Measurements from ENCODE around the gene WNT7B.

The WNT7B gene

DNA sequence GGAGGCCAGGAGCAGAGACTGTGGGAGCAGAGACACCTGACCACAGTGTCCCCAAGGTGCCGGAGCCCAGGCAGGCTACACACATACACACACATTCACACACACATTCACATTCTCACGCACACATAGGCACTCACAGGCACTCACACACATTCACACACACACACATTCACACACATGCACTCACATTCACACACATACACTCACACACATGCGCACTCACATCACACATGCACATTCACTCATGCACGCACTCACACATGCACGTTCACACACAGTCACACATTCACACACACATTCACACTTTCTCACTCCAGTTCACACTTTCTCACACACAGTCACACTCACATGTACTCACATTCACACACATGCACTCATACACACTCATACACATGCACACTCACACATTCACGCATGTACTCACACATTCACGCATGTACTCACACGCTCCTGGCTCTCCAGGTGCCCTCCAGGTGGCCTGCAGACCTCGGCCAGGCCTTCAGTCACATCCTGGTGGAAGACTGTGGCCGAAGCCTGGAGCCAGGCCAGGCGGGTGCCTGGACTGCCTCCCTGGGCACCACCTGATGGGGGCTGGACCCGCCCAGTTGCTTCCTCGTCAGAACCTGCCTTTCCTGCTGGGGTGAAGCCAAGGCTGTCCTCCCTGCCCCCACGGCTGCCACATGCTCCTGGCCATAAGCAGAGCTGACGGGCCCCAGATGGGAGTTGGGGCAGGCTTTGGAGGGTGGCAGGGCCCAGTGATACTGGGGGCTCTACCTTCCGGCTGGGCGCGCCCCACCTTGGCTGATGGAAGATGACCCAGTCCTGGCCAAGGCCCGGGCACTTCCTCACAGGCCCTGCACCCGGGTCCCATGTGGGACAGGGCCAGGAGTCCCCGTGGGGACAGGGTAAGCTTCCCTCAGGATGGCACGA is 89.5 kb downstream of the WNT7B start:
- DNase-seq (ENCODE audit: low spot score): no peak

DNA sequence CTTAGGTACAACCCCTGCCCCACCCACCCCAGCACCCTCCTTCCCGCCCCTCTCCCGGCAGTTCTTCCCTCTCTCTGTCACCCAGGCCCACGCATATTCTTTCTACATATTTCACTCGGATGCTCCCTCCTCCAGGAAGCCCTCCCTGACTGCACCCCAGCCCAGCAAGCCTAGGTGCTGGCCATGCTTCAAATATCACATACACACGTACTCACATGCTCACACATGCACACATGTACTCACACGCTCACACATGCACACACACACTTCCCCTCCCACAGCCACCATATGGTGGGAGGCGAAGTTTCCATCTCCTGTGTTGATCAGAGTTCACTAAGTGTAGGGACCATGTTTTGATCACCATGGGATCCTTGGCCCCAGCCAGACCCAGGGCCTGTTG is 90.4 kb downstream of the WNT7B start:
- DNase-seq (ENCODE audit: low spot score): no peak

DNA sequence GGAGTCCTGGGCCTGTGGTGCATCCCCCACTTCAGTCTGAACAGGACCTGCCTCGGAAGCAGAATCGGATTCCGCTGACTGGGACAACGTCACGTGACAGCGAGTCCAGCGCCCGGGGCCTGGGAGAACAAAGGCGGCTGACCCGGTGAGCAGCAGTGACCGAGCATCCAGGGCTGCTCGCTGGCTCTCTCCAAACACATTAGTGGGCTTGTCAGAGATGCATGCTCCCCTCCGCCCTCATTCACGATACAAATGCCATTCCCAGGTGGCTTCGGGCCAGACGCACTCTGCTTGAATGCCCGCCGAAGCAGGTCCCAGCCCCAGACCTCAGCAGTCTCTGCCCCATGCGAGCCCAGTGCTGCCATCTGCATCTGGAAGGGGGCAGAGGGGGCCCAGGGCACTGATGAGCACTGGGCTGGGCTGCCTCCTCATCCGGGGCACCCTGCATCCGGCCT is 91.0 kb downstream of the WNT7B start:
- DNase-seq (ENCODE audit: low spot score): no peak

DNA sequence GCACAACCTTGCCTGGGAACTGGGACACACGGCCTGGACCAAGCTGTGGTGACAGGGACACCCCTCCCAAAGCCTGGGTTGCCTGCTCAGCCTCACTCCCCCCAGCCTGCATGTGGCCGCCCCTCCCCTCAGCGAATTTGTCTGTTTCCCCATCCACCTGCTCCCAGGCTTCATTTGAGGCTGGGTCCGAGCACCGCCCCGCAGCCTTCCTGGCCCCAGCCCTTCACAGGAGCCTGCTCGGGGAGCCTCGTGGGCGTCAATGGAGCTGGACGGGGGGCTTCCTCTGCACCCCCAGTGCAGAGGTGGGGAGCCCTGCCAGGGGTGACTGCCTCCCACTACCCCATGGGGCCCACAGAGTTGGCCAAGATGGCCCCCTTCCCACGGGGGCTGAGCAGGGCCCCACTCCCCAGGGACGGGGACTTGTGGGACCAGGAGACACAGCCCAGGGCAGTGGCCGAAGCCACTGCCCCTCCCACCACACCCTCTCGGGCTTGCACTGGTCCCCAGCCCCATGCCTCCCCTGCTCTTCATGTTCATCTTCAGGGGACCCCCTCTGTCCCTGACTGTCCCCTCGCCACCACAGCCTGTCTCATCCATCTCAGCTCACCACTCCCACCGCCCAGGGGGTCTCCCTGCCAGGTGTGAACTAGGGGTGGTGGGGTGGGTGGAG is 91.7 kb downstream of the WNT7B start:
- no peak for DNase-seq (ENCODE audit: low spot score)

DNA sequence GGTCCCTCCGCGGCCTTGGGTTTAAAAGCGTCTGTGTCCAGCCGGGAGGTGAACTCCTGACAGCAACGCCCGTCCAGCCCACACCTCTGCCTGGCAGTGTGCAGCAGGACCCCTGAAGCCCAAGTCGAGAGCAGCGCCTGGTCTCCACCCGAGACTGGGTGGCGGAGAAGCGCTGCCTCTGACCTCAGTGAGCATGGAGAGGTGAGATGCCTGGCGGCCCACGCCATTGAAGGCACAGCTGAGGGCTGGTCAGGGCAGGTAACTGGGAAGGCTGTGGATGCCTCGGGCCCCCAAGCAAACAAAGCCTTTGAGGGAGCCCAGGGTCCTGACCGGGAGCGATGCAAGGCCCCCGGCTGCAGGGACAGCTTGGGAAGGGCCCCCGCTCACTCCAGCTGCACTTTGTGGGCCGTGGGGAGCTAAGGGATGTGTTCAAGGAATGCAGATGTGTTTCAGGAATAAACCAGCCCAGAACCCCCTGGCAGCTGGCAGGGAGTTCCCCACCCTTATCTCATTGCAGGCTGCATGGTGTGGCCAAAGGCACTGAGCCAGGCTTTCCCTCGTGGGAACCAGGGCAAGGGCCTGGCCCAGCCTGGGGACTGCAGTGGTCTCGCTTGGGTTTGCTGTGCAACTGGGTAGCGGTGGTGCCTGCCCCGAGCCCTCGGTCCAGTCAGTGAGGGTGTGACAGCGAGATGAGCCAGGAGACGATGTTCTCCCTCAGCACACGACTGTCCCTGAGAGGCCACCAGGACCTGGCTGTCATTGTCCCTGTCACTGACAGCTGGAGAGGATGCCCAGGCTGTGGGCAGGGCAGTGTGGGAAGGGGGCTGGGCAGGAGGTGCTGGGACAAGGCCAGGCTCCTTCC is 92.5 kb downstream of the WNT7B start:
- no peak for DNase-seq (ENCODE audit: low spot score)

DNA sequence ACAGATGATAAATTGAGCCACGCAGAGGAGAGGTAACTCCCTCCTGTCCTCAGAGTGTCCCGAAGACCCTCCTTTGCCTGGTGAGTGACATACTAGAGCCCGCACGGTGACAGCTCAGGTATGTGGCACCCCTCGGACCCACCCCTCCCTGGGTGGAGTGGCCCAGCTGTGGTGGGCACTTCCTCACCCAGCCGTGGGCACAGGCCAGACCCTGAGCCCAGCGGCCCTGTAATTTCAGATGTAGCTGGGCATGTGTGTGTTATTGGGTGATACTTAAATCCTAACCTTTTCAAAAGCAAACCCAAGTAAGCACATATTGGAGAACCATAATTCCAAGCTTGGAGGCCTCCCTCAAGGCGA is 93.2 kb downstream of the WNT7B start:
- DNase-seq (ENCODE audit: low spot score): no peak

DNA sequence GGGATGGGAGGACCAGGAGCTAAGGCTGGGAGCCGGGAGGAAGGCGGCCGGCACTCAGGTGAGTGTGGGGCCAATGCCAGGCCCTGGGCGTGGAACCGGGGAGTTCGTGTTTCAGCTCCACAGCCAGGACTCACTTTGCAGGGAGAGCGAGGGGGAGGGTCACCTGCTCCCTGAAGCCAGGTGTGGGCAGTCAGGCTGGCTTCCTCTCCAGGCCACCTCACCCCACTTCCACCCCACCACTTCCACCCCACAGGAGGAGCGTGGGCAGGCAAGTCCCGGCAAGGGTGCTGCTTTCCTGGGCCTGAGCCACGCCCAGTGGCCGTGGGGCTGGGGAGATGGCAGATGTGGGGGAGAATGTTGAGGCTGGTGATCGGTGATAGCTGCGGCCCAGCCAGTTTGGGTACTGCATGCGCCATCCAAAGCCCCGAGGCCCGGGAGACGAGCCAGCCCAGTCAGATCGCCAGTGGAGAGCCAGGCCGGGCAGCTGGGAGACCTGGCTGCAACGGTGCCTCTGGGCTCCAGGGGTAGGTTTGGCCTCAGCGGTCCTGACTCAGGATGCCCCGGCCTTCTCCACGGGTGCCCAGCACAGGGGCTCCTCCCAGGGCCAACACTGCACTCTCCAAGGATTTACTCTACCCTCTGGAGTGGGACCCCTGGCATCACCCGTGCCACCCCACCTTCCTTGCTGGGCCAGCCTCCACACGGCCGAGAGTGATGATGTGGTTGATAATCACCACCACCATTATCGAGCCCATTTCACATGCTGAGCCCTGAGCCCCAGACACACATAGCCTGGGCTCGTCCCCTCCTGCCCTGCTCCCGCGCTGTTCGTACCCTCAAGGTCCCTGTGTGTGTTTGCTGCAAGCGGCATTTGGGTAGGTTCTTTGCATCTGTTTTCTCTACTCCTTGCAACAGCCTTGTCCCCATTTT is 93.8 kb downstream of the WNT7B start:
- DNase-seq (ENCODE audit: low spot score): no peak

DNA sequence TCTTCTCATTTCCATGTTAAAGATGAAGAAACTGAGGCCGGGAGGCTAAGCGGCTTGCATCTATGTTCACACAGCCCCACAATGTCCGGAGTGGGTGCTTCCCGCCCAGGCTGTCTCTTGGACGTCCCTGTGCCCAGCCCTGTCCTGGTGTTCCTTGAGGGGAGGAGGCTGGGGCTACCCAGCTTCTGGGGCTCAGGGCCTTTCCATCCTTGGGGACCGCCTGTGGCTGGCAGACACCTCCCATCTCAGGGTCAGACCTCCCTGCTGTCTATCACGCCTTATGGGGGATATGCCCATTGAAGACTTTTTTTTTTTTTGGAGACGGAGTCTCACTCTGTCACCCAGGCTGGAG is 95.5 kb downstream of the WNT7B start:
- no peak for DNase-seq (ENCODE audit: low spot score)

DNA sequence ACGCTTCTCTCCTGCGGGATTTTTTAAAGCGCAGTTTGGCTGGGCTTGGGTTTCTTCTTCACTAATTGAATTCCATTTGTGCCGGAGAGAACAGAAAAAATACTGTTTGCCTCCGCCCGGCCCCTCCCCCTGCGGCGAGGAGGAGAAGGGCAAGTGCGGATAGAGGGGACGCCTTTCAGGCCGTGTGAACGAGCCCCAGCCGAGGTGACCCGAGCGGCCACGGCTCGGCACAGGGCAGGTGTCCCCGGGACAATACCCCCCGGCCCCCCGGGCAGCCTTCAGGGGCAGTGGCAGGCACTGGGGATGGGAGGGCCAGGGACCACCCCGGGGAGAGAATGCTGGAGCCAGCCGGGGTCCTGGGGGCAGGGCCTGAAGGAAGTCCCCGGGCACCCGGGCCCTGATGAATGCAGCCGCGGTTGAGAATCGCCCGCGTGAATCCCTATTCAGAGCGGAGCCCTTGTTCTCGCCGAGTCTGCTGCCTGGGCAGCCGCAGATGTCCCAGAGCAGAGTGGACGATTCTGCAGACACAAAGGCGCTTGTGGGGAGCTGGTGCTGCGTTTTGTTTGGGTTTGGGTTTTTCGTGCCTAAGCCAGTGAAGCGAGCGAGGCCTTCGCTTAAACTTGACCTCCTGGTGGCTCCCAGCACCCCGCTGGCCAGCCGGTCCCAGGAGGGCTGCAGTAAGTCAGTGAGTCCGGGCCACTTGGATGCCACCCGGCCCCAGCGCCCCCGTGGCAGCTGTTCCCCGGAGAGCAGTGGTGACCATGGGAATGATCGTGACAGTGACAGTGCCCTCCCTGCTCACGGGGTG is 96.0 kb downstream of the WNT7B start:
- no peak for DNase-seq (ENCODE audit: low spot score)

DNA sequence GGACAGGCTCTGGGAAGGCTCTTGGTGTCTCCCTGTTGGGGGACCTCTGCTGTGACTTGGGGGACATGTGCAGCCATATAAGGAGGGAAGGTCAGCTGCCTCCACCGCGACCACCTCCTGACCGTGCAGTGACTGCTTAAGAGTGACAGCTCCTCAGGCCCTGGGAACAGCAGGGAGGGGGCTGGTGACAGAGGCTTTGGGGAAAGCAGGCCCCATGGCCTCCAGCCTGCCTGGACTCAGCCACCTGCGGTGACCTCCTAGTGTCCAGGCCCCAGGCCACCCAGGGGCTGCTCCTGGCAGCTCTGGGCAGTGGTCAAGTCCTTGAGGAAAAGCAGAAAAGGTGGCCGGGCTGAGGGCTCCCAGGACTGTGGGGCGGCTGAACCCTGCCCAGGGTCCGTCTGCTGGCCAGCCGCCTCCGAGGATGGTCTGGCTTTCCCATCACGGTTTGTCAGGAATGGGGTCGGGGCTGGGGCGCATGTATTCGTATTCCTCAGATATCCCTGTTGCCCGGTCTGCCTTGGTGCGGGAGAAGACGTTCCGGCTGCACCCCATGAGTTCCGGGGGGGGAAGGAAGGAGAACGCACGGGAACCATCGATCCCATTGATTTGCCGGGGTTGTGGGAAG is 96.8 kb downstream of the WNT7B start:
- no peak for DNase-seq (ENCODE audit: low spot score)

DNA sequence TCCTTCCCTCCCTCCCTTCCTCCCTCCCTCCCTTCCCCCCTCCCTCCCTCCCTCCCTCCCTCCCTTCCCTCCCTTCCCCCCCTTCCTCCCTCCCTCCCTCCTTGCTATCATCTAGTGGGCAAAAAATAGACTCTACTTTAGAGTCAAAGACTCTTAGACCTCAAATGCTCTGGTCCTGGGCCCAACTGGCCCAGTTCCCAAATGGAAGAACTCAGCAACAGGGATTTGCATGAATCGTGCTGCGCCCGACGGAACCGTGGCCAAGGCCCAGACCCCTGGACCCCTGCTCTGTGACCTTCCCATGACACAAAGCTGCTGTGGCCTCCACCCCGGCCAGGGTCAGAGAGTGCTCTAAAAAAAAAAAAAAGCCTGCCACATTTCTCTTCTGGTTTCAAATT is 97.4 kb downstream of the WNT7B start:
- DNase-seq (ENCODE audit: low spot score): no peak

DNA sequence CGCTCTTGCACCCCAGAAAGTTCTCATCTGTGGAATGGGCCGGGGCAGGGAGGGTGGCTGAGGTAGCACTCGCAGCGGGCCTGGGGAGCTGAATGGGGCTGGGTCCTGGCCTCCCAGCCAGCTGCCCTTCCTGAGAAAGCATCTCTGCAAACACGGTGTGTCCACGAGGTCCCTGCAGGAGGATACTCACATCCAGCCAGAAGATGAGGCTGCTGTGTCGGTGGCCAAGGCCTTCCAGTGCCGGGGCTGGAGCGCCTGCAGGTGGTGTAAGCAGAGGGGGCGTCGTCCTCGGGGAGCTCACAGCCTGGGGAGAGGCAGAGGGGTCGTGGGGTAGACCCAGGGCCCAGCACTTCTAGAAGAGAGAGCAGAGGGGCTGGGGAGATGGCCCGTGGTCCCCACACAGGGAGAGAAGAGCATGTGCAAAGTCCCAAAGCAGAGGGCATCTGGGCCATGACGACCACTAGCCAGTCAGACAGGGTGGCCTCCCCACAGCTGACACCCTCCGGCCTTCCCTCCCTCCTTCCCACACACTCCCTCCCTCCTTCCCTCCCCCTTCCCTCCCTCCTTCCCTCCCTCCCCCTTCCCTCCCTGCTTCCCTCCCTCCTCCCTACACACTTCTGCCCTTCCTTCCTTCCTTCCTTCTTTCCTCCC is 97.9 kb downstream of the WNT7B start:
- no peak for DNase-seq (ENCODE audit: low spot score)

DNA sequence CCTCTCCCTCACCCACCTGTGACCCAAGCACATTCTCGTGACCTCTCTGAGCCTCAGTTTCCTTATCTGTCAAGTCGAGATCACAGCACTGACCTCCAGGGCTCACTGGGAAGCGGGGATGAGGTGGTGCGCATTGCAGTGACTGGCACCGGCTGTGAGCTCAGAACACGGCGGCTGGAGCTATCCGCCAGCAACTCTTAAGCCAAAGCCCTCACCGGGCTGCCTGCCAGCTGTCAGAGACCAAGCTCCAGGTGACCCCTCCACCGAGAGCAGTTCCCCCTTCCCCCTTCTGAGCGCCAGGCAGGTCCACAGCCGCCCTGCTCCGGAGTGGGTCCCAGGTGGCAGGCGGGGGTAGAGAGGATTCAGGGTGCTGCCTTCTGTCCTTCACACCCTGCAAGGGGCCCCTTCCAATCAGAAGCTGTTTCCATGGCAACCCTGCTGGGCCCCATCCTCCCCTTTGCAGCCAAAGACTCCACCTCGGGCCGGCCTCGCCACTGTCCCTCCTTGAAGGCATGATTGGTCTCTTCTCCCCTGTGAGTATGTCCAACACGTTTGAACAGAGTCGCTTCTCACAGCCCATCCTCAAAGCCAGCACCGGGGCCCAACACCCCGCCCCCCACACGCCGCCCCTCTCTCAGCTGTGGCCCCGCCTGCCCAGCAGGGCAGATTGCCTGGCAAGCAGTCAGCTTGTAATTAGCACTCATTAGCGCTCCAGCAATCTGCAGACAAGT is 98.7 kb downstream of the WNT7B start:
- no peak for DNase-seq (ENCODE audit: low spot score)

DNA sequence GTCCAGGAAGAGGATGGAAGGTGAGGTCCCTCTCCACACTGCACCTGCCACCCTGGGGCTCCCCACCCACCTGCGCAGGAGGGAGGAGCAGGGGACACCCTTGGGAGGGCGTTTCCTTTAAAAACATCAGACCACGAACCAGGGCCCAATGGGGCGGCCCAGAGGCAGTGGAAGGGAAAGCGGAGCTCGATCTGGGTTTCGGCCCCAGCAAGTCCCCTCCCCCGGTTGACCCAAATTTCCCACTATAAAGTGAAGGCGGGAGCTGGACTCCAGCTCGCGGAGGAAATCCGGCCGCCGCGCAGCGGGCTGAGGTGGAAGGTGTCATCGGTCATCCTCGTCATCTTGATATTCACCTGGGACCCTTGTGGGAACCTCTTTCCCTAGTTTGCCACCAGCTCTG is 99.3 kb downstream of the WNT7B start:
- DNase-seq (ENCODE audit: low spot score): no peak

DNA sequence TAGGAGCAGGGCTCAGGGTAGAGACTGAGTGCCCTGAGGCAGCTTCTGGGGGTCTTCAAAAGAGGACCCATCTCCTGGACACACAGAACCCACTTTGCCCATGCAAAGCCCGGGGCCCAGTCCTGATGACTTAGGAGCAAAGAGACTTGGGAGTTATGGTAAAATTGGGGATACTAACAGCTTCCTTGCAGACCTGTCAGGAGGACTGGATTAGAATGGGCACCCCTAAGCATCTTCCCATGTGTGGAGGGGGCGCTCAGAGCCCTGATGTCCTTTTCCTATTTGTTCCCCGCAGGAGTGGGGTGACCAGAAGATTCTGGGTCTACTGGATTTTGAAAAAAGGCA is 100.0 kb downstream of the WNT7B start:
- no peak for DNase-seq (ENCODE audit: low spot score)

DNA sequence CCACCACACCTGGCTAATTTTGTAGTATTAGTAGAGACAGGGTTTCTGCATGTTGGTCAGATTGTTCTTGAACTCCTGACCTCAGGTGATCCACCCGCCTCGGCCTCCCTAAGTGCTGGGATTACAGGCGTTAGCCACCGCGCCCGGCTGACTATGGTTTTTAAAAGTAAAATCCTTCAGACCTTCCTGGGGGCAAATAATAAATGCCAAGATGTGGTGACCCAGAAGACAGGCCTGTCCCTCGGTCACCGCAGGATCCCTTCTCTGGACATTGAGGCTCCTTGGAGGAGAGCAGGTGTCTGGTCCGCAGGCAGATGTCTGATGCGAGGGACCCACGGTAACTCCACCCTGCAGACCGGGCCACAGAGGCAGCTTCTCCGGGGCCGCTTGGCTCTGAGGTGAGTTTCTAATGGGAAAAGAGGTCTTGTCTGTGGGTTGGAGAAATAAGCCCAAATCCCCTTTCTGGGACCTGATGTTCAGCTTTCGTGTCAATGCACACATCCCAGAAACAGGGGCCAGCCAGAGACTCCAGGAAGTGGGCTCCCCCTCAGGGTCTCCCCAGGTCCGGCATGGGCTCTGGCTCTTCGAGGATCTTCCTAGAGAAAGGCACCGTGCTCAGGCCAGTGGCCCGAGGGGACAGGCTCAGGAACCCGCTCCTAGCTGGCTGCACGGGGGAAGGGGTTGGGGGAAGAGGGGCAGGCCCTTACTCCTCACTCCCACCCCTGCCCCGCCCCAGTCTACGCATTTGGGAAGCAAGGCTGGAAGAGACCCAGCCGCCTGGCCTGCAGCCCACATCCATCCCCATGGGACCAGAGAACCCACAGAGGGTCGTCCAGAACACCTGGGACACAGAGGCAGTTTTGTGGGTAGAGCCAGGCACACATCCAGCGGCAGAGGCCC is 100.6 kb downstream of the WNT7B start:
- DNase-seq (ENCODE audit: low spot score): no peak

DNA sequence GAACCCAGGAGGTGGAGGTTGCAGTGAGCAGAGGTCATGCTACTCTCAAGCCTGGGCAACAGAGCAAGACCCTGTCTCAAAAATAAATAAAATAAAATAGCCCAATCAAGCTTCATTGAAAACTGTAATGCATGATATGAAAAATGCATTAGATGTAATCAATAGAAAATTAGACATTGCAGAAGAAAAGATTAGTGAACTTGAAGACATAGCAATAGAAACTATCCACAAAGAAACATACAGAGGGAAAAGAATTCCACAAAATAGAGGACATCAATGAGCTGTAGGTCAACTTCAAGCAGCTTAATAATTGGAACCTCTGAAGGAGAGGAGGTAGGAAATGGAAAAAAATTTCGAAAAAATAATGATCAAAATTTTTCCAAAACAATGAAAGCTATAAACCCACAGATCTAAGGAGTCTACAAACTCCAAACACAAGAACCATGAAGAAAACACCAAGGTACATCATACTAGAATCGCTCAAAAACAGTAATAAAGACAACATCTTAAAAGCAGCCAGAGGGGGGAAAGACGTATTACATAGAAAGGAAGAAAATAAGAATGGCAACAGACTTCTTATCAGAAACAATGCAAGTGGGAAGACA is 104.2 kb downstream of the WNT7B start:
- no peak for DNase-seq (ENCODE audit: low spot score)

DNA sequence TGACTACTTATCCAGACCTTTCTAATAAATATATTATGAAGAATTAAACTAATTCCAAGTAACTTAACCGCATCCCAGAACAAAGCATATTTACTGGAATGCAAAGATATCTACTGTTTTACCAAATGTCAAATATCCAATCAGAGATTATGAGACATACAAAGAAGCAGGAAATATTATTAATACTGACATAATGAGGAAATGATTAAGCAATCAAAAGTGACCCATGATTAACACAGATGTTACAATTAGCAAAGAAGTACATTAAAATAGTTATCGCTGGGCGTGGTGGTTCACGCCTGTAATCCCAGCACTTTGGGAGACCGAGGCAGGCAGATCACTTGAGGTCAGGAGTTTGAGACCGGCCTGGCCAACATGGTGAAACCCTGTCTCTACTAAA is 105.2 kb downstream of the WNT7B start:
- no peak for DNase-seq (ENCODE audit: low spot score)
